ENCODE results near the gene ZNF789. TPM values are rescaled to one million over a fixed set of nuclear protein-coding genes. Genes with fewer than 3 reads are reported as not detected.
A peak's percentile ranks its signal among the peaks of the same experiment; 100 is the strongest.

Gene ZNF789
- total RNA-seq, 1 donor from 2014 or later = 21.7 TPM

DNA sequence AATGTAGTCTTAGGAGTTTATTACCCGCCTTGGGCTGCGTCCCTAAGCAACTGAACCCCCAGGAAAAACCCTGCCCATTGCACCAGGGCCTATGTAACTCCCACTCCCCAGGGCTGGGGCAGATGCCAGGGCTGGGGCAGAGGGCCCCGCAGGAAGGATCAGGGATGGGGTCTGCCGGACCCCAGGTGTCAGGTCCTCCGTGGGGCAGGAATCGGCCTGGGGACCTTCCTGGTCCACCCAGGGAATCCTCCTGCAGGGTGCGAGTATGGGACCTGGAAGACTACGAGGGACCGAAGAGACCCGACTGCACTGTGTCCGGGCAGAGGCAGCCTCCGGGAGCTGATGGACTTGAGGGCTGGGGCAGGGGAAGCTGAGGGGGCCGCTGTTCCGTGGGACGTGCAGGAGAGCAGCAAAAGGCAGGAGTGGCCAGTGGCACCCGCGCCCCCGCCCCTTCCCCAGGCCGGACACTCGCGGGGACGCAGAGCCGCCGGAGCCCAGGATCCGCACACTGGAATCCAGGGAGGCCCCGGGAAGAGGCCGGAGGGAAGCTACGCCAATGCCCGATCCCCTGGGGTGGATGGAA lies 4.3 kb upstream of the ZNF789 start:
- TF ChIP-seq, protein P1, sequence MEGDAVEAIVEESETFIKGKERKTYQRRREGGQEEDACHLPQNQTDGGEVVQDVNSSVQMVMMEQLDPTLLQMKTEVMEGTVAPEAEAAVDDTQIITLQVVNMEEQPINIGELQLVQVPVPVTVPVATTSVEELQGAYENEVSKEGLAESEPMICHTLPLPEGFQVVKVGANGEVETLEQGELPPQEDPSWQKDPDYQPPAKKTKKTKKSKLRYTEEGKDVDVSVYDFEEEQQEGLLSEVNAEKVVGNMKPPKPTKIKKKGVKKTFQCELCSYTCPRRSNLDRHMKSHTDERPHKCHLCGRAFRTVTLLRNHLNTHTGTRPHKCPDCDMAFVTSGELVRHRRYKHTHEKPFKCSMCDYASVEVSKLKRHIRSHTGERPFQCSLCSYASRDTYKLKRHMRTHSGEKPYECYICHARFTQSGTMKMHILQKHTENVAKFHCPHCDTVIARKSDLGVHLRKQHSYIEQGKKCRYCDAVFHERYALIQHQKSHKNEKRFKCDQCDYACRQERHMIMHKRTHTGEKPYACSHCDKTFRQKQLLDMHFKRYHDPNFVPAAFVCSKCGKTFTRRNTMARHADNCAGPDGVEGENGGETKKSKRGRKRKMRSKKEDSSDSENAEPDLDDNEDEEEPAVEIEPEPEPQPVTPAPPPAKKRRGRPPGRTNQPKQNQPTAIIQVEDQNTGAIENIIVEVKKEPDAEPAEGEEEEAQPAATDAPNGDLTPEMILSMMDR (IDR thresholded peaks at IDR 0.05; ENCODE audit: insufficient read depth, low read depth, low read length) = no peak
- no peak for TF ChIP-seq EZH2 (IDR thresholded peaks at IDR 0.05; ENCODE audit: insufficient read depth, low read length)
- DNase-seq (ENCODE audit: low read depth) (no peak), FAIRE-seq (no peak)
- no peaks in the 10 kb centered on the region for H3K27me3 ChIP-seq (ENCODE audit: insufficient read depth, low read length)
- H3K4me2 ChIP-seq (ENCODE audit: low read length) = no peak overlapping the region
- peaks cover 8% of the 10 kb centered on the region for H3K4me1 ChIP-seq (ENCODE audit: insufficient read depth, low read length)
- Mint-ChIP-seq H3K27ac (ENCODE audit: unreplicated experiment) (no peak overlapping the region), H3K9me3 (ENCODE audit: unreplicated experiment) (no peaks in the 10 kb centered on the region), H3K27me3 (ENCODE audit: low read depth, unreplicated experiment) (no peaks in the 10 kb centered on the region), H3K4me1 (ENCODE audit: low read depth, unreplicated experiment) (peaks cover 2% of the 10 kb centered on the region), H3K36me3 (ENCODE audit: low read depth, unreplicated experiment) (peaks cover 7% of the 10 kb centered on the region), H3K4me3 (ENCODE audit: unreplicated experiment) (no peak overlapping the region)
- H3K79me2 ChIP-seq (ENCODE audit: insufficient read depth, low read length) = peaks cover 35% of the 10 kb centered on the region
- peaks cover 6% of the 10 kb centered on the region for H3K36me3 ChIP-seq (ENCODE audit: insufficient read depth, low read length)
- H3K9ac ChIP-seq (ENCODE audit: low read length) = no peak overlapping the region
- no peak overlapping the region for H2AFZ ChIP-seq (ENCODE audit: low read depth, low read length)
- no peak overlapping the region for H3K27ac ChIP-seq (ENCODE audit: low read depth, low read length)
- H3K4me3 ChIP-seq (ENCODE audit: insufficient read depth, low read depth, low read length) = no peak overlapping the region
- H3K9me3 ChIP-seq (ENCODE audit: insufficient read depth, low read depth, low read length) = no peaks in the 10 kb centered on the region
- H4K20me1 ChIP-seq (ENCODE audit: insufficient read depth, low read length) = peaks cover 4% of the 10 kb centered on the region

DNA sequence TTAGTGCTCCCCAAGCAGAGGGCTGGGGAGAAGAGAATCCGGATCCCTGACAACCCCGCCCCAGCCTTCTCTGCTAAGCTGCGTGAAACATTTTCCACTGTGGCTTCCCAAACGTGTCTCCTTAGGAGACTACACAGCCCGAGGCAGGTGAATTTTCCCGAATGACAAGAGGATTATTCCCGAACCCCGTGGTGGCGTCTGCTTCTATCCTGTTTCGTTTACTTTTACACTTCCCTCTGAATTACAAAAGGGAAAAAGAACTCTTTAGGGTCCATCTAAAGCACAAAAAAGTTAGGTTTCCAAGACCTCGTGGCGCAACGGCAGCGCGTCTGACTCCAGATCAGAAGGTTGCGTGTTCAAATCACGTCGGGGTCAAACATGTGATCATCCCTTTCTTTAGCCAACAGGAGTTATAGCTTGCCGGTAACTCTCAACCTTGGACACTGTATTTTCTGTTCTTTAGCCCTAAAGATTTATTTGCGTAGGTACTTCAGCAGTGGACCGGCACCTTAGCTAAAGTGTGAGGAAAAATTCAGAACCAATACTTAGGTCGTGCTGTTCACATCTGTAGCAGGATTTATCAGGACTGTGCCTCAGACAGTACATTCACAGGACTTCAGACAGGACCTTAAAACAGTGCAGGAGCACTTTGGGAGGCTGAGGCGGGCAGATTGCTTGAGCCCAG lies 3.2 kb upstream of the ZNF789 start:
- Mint-ChIP-seq H3K4me1 (ENCODE audit: low read depth, unreplicated experiment) (peaks cover 7% of the 10 kb centered on the region), H3K4me3 (ENCODE audit: unreplicated experiment) (no peak overlapping the region), H3K9me3 (ENCODE audit: unreplicated experiment) (no peaks in the 10 kb centered on the region), H3K27ac (ENCODE audit: unreplicated experiment) (no peak overlapping the region), H3K36me3 (ENCODE audit: low read depth, unreplicated experiment) (peaks cover 2% of the 10 kb centered on the region), H3K27me3 (ENCODE audit: low read depth, unreplicated experiment) (no peaks in the 10 kb centered on the region)
- no peaks in the 10 kb centered on the region for H3K9me3 ChIP-seq (ENCODE audit: insufficient read depth, low read depth, low read length)
- DNase-seq (ENCODE audit: low read depth) = no peak
- peak overlapping the region; percentile 9 for H2AFZ ChIP-seq (ENCODE audit: low read depth, low read length)
- H3K4me1 ChIP-seq (ENCODE audit: insufficient read depth, low read length) = peaks cover 7% of the 10 kb centered on the region
- no peak for FAIRE-seq
- no peak overlapping the region for H3K9ac ChIP-seq (ENCODE audit: low read length)
- H3K4me2 ChIP-seq (ENCODE audit: low read length) = peak overlapping the region; percentile 3
- no peaks in the 10 kb centered on the region for H3K27me3 ChIP-seq (ENCODE audit: insufficient read depth, low read length)
- H3K36me3 ChIP-seq (ENCODE audit: insufficient read depth, low read length) = no peaks in the 10 kb centered on the region
- peaks cover 35% of the 10 kb centered on the region for H3K79me2 ChIP-seq (ENCODE audit: insufficient read depth, low read length)
- no peaks in the 10 kb centered on the region for H4K20me1 ChIP-seq (ENCODE audit: insufficient read depth, low read length)
- H3K27ac ChIP-seq (ENCODE audit: low read depth, low read length) = no peak overlapping the region
- no peak overlapping the region for H3K4me3 ChIP-seq (ENCODE audit: insufficient read depth, low read depth, low read length)
- TF ChIP-seq, protein P1 (IDR thresholded peaks at IDR 0.05; ENCODE audit: insufficient read depth, low read depth, low read length) = no peak
- TF ChIP-seq EZH2 (IDR thresholded peaks at IDR 0.05; ENCODE audit: insufficient read depth, low read length) = no peak

DNA sequence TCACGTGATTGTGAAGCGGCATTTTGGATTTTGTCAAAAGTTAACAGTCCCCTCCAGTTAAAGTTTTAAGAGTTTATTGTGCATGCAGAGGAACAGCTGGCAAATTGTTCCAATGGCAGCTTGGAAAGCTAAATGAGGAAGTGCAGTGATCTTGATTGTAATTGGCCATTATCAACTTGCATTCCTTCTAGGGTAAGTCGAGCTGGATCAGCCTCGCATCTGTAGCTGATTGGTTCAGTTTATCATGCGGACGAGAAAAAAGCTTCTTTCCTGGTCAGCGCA lies 566 bp downstream of the ZNF789 start:
- Histone ChIP-seq H3K4me2 (ENCODE audit: low read length) (peak overlapping the region; percentile 94), H4K20me1 (ENCODE audit: insufficient read depth, low read length) (peaks cover 21% of the 10 kb centered on the region), H3K36me3 (ENCODE audit: insufficient read depth, low read length) (peaks cover 7% of the 10 kb centered on the region), H3K4me1 (ENCODE audit: insufficient read depth, low read length) (peaks cover 2% of the 10 kb centered on the region), H3K9ac (ENCODE audit: low read length) (peak overlapping the region; percentile 86), H3K9me3 (ENCODE audit: insufficient read depth, low read depth, low read length) (no peaks in the 10 kb centered on the region), H3K4me3 (ENCODE audit: insufficient read depth, low read depth, low read length) (peak overlapping the region; percentile 92), H3K27ac (ENCODE audit: low read depth, low read length) (peak overlapping the region; percentile 22), H2AFZ (ENCODE audit: low read depth, low read length) (peak overlapping the region; percentile 71), H3K27me3 (ENCODE audit: insufficient read depth, low read length) (no peaks in the 10 kb centered on the region), H3K79me2 (ENCODE audit: insufficient read depth, low read length) (peaks cover 54% of the 10 kb centered on the region)
- Mint-ChIP-seq H3K27me3 (ENCODE audit: low read depth, unreplicated experiment) (no peaks in the 10 kb centered on the region), H3K4me3 (ENCODE audit: unreplicated experiment) (peak overlapping the region; percentile 94), H3K4me1 (ENCODE audit: low read depth, unreplicated experiment) (peaks cover 9% of the 10 kb centered on the region), H3K9me3 (ENCODE audit: unreplicated experiment) (no peaks in the 10 kb centered on the region), H3K27ac (ENCODE audit: unreplicated experiment) (peak overlapping the region; percentile 97), H3K36me3 (ENCODE audit: low read depth, unreplicated experiment) (peaks cover 5% of the 10 kb centered on the region)
- no peak for TF ChIP-seq EZH2 (IDR thresholded peaks at IDR 0.05; ENCODE audit: insufficient read depth, low read length)
- TF ChIP-seq, protein P1 (IDR thresholded peaks at IDR 0.05; ENCODE audit: insufficient read depth, low read depth, low read length) = no peak
- FAIRE-seq (no peak), DNase-seq (ENCODE audit: low read depth) (peak; percentile 86)

Measured in astrocyte (in vitro differentiated cells and primary cell).